GM18526 (cell line): ENCODE results near the gene TBK1.

Source experiments
- POLR2A ChIP-seq: IDR thresholded peaks from 3 replicates; pipeline ENCODE4 v1.6.1; 2011; ENCODE audit not compliant: insufficient read length; ENCODE audit errors: extremely low read depth

TBK1 gene

GRCh38 chr12:64551676-64552075 lies 99.8 kb downstream of the TBK1 start:
- TF ChIP-seq POLR2A: no peak
